Progenitor cell of endocrine pancreas (in vitro differentiated cells): Measurements from ENCODE around the gene POLR1B. TPM values are rescaled to one million over a fixed set of nuclear protein-coding genes. Genes with fewer than 3 reads are reported as not detected.
A peak's percentile ranks its signal among the peaks of the same experiment; 100 is the strongest.

Experiments used
- DNase-seq: peaks from one replicate; pipeline ENCODE4 v3.0.0; 2021; ENCODE audit warnings: low spot score; ENCODE audit not compliant: unreplicated experiment
- H3K27ac Mint-ChIP-seq: 2 replicates; pipeline ENCODE4 v1.8.0; 2021; ENCODE audit warnings: mild to moderate bottlenecking, moderate library complexity, mixed read lengths
- H3K27me3 Mint-ChIP-seq: 2 replicates; pipeline ENCODE4 v1.8.0; 2021; ENCODE audit warnings: mixed read lengths
- H3K36me3 Mint-ChIP-seq: 2 replicates; pipeline ENCODE4 v1.8.0; 2022; ENCODE audit warnings: mixed read lengths; ENCODE audit not compliant: insufficient read depth
- H3K4me1 Mint-ChIP-seq: 2 replicates; pipeline ENCODE4 v1.8.0; 2021; ENCODE audit warnings: low read depth, mixed read lengths
- H3K4me3 Mint-ChIP-seq: 2 replicates; pipeline ENCODE4 v1.8.0; 2021; ENCODE audit warnings: low read depth, mild to moderate bottlenecking, moderate library complexity, mixed read lengths
- H3K9me3 Mint-ChIP-seq: 2 replicates; pipeline ENCODE4 v1.8.0; 2021; ENCODE audit warnings: low read depth, mixed read lengths
- total RNA-seq: library from RNA; stranded (reverse); gene quantifications from 2 replicates; pipeline ENCODE4 v1.2.1, GENCODE V29; 2021
- TF ChIP-seq, protein P1 (sequence below): fragments of 200-600 bp; sonication (generic); IDR thresholded peaks from one replicate; pipeline ENCODE4 v1.5.0; 2021; ENCODE audit warnings: antibody characterized with exemption, mild to moderate bottlenecking; ENCODE audit not compliant: unreplicated experiment

Gene POLR1B
- total RNA-seq, 1 donor from 2014 or later = 35.9 TPM

- Mint-ChIP-seq H3K4me3 (peak within 1 kb of the TSS; percentile 94), H3K27me3 (no peaks in the 10 kb centered on the region), H3K9me3 (no peaks in the 10 kb centered on the region), H3K4me1 (peaks cover 10% of the 10 kb centered on the region), H3K36me3 (peaks cover 11% of the 10 kb centered on the region), H3K27ac (peak within 1 kb of the TSS; percentile 99)
- TF ChIP-seq, protein P1, sequence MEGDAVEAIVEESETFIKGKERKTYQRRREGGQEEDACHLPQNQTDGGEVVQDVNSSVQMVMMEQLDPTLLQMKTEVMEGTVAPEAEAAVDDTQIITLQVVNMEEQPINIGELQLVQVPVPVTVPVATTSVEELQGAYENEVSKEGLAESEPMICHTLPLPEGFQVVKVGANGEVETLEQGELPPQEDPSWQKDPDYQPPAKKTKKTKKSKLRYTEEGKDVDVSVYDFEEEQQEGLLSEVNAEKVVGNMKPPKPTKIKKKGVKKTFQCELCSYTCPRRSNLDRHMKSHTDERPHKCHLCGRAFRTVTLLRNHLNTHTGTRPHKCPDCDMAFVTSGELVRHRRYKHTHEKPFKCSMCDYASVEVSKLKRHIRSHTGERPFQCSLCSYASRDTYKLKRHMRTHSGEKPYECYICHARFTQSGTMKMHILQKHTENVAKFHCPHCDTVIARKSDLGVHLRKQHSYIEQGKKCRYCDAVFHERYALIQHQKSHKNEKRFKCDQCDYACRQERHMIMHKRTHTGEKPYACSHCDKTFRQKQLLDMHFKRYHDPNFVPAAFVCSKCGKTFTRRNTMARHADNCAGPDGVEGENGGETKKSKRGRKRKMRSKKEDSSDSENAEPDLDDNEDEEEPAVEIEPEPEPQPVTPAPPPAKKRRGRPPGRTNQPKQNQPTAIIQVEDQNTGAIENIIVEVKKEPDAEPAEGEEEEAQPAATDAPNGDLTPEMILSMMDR = peak; percentile 39
- peak; percentile 79 for DNase-seq
Observed at GRCh38 chr2:112584134-112584890, 42.0 kb downstream of the POLR1B start, which contains the start of gene CHCHD5. CHCHD5 (plus strand) TSS chr2:112584609; CDS start chr2:112584648, 39 bp downstream.

DNA sequence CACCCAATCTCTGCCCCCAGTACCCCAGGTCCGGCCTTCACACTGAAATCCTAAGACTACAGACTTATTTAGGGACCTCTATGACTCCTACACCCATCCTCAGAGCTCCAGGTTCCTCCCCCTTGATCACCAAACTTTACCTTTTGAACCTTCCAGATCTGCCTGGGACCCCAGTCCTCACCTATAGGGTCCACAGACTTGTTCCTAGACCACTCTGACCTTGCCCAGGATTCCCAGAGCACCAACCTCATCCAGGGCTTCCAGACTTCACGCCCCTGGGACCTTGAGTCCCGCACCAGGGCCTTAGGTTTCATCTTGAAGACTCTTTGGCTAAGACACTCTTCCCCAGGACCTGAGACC is 42.6 kb downstream of the POLR1B start:
- Mint-ChIP-seq H3K27ac (peak overlapping the region; percentile 99), H3K4me3 (peak overlapping the region; percentile 94), H3K9me3 (no peaks in the 10 kb centered on the region), H3K27me3 (no peaks in the 10 kb centered on the region), H3K36me3 (peaks cover 11% of the 10 kb centered on the region), H3K4me1 (peaks cover 10% of the 10 kb centered on the region)
- no peak for DNase-seq
- TF ChIP-seq, protein P1 = no peak

GRCh38 chr2:112585400-112585799 is 43.1 kb downstream of the POLR1B start:
- H3K27me3 Mint-ChIP-seq = no peaks in the 10 kb centered on the region
- TF ChIP-seq, protein P1 = no peak
- peak overlapping the region; percentile 94 for H3K4me3 Mint-ChIP-seq
- no peaks in the 10 kb centered on the region for H3K9me3 Mint-ChIP-seq
- peaks cover 11% of the 10 kb centered on the region for H3K36me3 Mint-ChIP-seq
- DNase-seq = no peak
- peaks cover 10% of the 10 kb centered on the region for H3K4me1 Mint-ChIP-seq
- H3K27ac Mint-ChIP-seq = peak overlapping the region; percentile 99

GRCh38 chr2:112585873-112586464 is 43.7 kb downstream of the POLR1B start:
- no peak for DNase-seq
- Mint-ChIP-seq H3K27ac (no peak overlapping the region), H3K27me3 (no peaks in the 10 kb centered on the region), H3K9me3 (no peaks in the 10 kb centered on the region), H3K4me1 (peaks cover 10% of the 10 kb centered on the region), H3K36me3 (peaks cover 11% of the 10 kb centered on the region), H3K4me3 (peak overlapping the region; percentile 43)
- TF ChIP-seq, protein P1 = no peak

- H3K4me3 Mint-ChIP-seq = no peak overlapping the region
Observed at GRCh38 chr2:112588611-112589045, 46.4 kb downstream of the POLR1B start.

More at GRCh38 chr2:112588611-112589045, 46.4 kb downstream of the POLR1B start:
- H3K27ac Mint-ChIP-seq = peak overlapping the region; percentile 30
- DNase-seq = no peak
- TF ChIP-seq, protein P1 = no peak
- no peaks in the 10 kb centered on the region for H3K9me3 Mint-ChIP-seq
- peaks cover 14% of the 10 kb centered on the region for H3K36me3 Mint-ChIP-seq
- H3K27me3 Mint-ChIP-seq = no peaks in the 10 kb centered on the region
- H3K4me1 Mint-ChIP-seq = peaks cover 15% of the 10 kb centered on the region
